ENCODE results near the gene GJD3.

The GJD3 gene

GRCh38 chr17:40333781-40334448 is 30.6 kb downstream of the GJD3 start:
- Mint-ChIP-seq H3K36me3 (ENCODE audit: insufficient read depth) (peaks cover 65% of the 10 kb centered on the region), H3K9me3 (no peaks in the 10 kb centered on the region), H3K27me3 (no peaks in the 10 kb centered on the region), H3K4me3 (peak overlapping the region; percentile 34 to 55), H3K27ac (peak overlapping the region; percentile 13 to 80), H3K4me1 (ENCODE audit: low read depth in 2 of 2) (peaks cover 48 to 59% of the 10 kb centered on the region in 2 donors)
- no peak for DNase-seq
- ATAC-seq (replicated peaks): no peak

GRCh38 chr17:40331743-40332641 is 32.5 kb downstream of the GJD3 start:
- DNase-seq (no peak), ATAC-seq (replicated peaks) (no peak)
- peaks cover 65% of the 10 kb centered on the region for H3K36me3 Mint-ChIP-seq (ENCODE audit: insufficient read depth)
- no peaks in the 10 kb centered on the region for H3K9me3 Mint-ChIP-seq
- peak overlapping the region; percentile 80 to 98 for H3K27ac Mint-ChIP-seq
- H3K4me3 Mint-ChIP-seq: peak overlapping the region; percentile 42 to 63
- peaks cover 54 to 64% of the 10 kb centered on the region in 2 donors for H3K4me1 Mint-ChIP-seq (ENCODE audit: low read depth in 2 of 2)
- no peaks in the 10 kb centered on the region for H3K27me3 Mint-ChIP-seq

GRCh38 chr17:40330850-40331470 is 33.6 kb downstream of the GJD3 start:
- peaks cover 67% of the 10 kb centered on the region for H3K36me3 Mint-ChIP-seq (ENCODE audit: insufficient read depth)
- no peaks in the 10 kb centered on the region for H3K9me3 Mint-ChIP-seq
- ATAC-seq (replicated peaks): no peak
- H3K4me1 Mint-ChIP-seq (ENCODE audit: low read depth in 2 of 2): peaks cover 63 to 74% of the 10 kb centered on the region in 2 donors
- no peaks in the 10 kb centered on the region for H3K27me3 Mint-ChIP-seq
- peak overlapping the region; percentile 42 to 63 for H3K4me3 Mint-ChIP-seq
- DNase-seq: no peak
- H3K27ac Mint-ChIP-seq: peak overlapping the region; percentile 80 to 98

- H3K9me3 Mint-ChIP-seq: no peaks in the 10 kb centered on the region
- peak overlapping the region; percentile 80 to 98 for H3K27ac Mint-ChIP-seq
- peak overlapping the region; percentile 42 to 63 for H3K4me3 Mint-ChIP-seq
- peaks cover 70 to 81% of the 10 kb centered on the region in 2 donors for H3K4me1 Mint-ChIP-seq (ENCODE audit: low read depth in 2 of 2)
- DNase-seq (no peak), ATAC-seq (replicated peaks) (no peak)
- no peaks in the 10 kb centered on the region for H3K27me3 Mint-ChIP-seq
- H3K36me3 Mint-ChIP-seq (ENCODE audit: insufficient read depth): peaks cover 67% of the 10 kb centered on the region
Measured at GRCh38 chr17:40329839-40330794, 34.4 kb downstream of the GJD3 start.

DNA sequence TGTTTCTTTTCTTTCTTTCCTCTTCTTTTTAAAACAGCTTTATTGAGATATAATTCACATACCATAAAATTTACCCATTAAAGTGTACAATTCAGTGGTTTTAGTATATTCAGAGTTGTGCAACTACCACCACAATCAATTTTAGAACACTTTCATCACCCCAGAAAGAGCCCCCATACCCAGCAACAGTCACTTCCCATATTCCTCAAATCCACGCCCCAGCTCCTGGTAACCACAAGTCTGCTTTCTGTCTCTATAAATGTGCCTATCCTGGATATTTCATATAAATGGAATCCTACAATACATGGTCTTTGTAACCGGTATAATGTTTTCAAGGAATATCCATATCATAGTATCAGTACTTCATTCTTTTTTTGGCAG is 36.2 kb downstream of the GJD3 start:
- Mint-ChIP-seq H3K27me3 (no peaks in the 10 kb centered on the region), H3K4me1 (ENCODE audit: low read depth in 2 of 2) (peaks cover 70 to 77% of the 10 kb centered on the region in 2 donors), H3K36me3 (ENCODE audit: insufficient read depth) (peaks cover 72% of the 10 kb centered on the region), H3K4me3 (peak overlapping the region; percentile 20 to 84), H3K27ac (peak overlapping the region; percentile 98 to 99), H3K9me3 (no peaks in the 10 kb centered on the region)
- DNase-seq (no peak), ATAC-seq (replicated peaks) (no peak)

DNA sequence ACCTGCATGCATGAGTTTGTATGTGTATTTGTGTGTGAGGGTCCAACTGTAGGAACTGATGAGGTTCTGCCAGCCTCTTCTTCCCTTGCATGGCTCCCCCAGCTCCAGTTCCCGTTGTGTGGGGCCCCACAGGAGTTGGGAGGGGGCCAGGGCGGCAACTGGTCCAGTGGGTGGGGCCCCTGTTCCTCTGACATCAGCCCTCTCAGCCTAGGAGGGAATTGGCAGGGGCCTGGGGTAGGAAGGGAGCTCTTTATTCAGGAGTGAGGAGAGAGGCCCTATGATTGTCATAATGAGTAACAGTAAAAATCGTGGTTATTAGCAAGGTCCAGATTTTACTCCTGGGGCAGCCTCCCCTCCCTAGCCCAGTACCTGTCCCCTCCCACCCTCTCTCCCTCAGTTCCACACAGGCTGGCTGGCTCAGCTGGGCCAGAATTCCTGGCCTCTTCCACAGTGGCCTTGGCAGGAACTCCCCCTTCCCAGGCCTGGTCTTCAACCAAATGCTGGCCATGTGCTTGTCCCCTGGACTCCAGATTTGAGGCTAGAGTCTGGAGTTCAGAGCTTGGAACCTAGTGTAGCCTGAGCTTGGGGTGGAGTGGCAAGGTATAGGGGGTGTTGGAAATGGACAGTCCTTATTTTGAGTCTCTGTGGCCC is 36.7 kb downstream of the GJD3 start:
- no peak for ATAC-seq (replicated peaks)
- Mint-ChIP-seq H3K4me3 (peak overlapping the region; percentile 84 to 86), H3K27me3 (no peaks in the 10 kb centered on the region), H3K9me3 (no peaks in the 10 kb centered on the region), H3K27ac (peak overlapping the region; percentile 98 to 99), H3K4me1 (ENCODE audit: low read depth in 2 of 2) (peaks cover 71 to 80% of the 10 kb centered on the region in 2 donors), H3K36me3 (ENCODE audit: insufficient read depth) (peaks cover 72% of the 10 kb centered on the region)
- DNase-seq: no peak

DNA sequence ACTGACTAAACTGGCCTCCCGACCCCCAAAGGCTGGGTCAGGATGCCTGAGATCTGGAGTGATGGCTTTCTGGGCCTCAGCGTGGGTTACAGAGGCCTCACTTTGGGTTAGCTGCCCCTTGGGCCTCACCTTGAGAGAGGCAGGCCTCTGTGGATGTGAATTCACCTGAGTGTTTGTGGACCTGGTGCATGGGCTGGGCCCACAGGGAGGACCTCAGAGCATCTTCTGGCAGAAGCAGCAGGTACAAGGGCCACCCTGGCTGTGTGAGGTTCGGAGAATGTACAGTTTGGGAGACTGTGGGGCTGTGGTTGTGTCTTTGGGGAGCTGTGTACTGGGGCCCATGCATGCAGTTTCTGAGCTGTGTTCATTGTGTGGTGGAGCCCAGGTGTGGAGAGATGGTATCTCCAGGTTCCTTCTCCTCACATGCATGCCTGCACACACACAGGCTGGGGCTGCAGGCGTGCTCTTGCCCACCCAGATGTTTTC is 37.2 kb downstream of the GJD3 start:
- no peaks in the 10 kb centered on the region for H3K27me3 Mint-ChIP-seq

GRCh38 chr17:40326832-40327199 is 37.7 kb downstream of the GJD3 start:
- no peak for ATAC-seq (replicated peaks)
- Mint-ChIP-seq H3K9me3 (no peaks in the 10 kb centered on the region), H3K27me3 (no peaks in the 10 kb centered on the region), H3K4me1 (ENCODE audit: low read depth in 2 of 2) (peaks cover 72 to 81% of the 10 kb centered on the region in 2 donors), H3K36me3 (ENCODE audit: insufficient read depth) (peaks cover 76% of the 10 kb centered on the region), H3K4me3 (peak overlapping the region; percentile 84 to 86), H3K27ac (peak overlapping the region; percentile 98 to 99)
- DNase-seq: no peak

More for the DNA sequence above, 37.2 kb downstream of the GJD3 start:
- ATAC-seq (replicated peaks) (no peak), DNase-seq (no peak)
- peak overlapping the region; percentile 84 to 86 for H3K4me3 Mint-ChIP-seq
- H3K36me3 Mint-ChIP-seq (ENCODE audit: insufficient read depth): peaks cover 73% of the 10 kb centered on the region
- H3K27ac Mint-ChIP-seq: peak overlapping the region; percentile 98 to 99
- H3K4me1 Mint-ChIP-seq (ENCODE audit: low read depth in 2 of 2): peaks cover 67 to 78% of the 10 kb centered on the region in 2 donors
- H3K9me3 Mint-ChIP-seq: no peaks in the 10 kb centered on the region

GRCh38 chr17:40326014-40326831 is 38.3 kb downstream of the GJD3 start:
- Mint-ChIP-seq H3K27ac (peak overlapping the region; percentile 98 to 99), H3K36me3 (ENCODE audit: insufficient read depth) (peaks cover 76% of the 10 kb centered on the region), H3K27me3 (no peaks in the 10 kb centered on the region), H3K9me3 (no peaks in the 10 kb centered on the region), H3K4me3 (peak overlapping the region; percentile 84 to 86), H3K4me1 (ENCODE audit: low read depth in 2 of 2) (peaks cover 75 to 81% of the 10 kb centered on the region in 2 donors)
- ATAC-seq (replicated peaks) (peak; percentile 28), DNase-seq (peak; percentile 66 to 72 (median 71))

- Mint-ChIP-seq H3K27me3 (no peaks in the 10 kb centered on the region), H3K27ac (peak overlapping the region; percentile 98 to 99)
Measured at GRCh38 chr17:40325156-40326013, 39.2 kb downstream of the GJD3 start.

More at GRCh38 chr17:40325156-40326013, 39.2 kb downstream of the GJD3 start:
- Mint-ChIP-seq H3K36me3 (ENCODE audit: insufficient read depth) (peaks cover 80% of the 10 kb centered on the region), H3K9me3 (no peaks in the 10 kb centered on the region), H3K4me3 (peak overlapping the region; percentile 84 to 86), H3K4me1 (ENCODE audit: low read depth in 2 of 2) (peaks cover 76 to 84% of the 10 kb centered on the region in 2 donors)
- ATAC-seq (replicated peaks) (no peak), DNase-seq (peak in 1 of 3 experiments; percentile 39)
